Erythroblast (primary cell): ENCODE data around the gene NAAA.

Source experiments
- GATA1 ChIP-seq: IDR thresholded peaks from 2 replicates; pipeline ENCODE4 v1.6.1; 2011; ENCODE audit warnings: low read depth, mild to moderate bottlenecking, control low read depth, low read length, moderate library complexity
- POLR2A ChIP-seq: IDR thresholded peaks from 2 replicates; pipeline ENCODE4 v1.6.1; 2011; ENCODE audit warnings: mild to moderate bottlenecking, low read length

DNA sequence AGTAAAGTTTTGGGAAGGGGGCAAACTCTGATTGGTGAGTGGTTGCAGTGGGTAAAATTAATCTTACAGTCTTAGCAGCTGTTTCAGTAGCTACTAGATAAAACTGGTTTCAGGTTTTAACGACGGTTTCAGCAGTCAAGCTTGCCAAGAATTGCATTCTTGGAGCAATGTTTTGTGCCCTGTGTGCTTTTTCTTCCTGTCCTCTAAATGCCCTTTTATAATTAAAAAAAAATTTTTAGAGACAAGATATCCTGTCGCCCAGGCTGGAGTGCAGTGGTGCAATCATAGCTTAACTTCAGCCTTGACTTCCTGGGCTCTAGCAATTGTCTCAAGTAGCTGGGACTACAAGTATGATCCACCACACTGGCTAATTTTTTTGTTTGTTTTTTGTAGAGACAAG, 32.3 kb downstream of the NAAA start:
- TF ChIP-seq POLR2A (no peak), GATA1 (no peak)
